Measurements from ENCODE around the gene KLF5.
"Not testable (repeated sequence)": the region's sequence is repeated elsewhere in the genome, so short reads cannot be mapped to it uniquely, and the experiment has no call there.

The KLF5 gene

DNA sequence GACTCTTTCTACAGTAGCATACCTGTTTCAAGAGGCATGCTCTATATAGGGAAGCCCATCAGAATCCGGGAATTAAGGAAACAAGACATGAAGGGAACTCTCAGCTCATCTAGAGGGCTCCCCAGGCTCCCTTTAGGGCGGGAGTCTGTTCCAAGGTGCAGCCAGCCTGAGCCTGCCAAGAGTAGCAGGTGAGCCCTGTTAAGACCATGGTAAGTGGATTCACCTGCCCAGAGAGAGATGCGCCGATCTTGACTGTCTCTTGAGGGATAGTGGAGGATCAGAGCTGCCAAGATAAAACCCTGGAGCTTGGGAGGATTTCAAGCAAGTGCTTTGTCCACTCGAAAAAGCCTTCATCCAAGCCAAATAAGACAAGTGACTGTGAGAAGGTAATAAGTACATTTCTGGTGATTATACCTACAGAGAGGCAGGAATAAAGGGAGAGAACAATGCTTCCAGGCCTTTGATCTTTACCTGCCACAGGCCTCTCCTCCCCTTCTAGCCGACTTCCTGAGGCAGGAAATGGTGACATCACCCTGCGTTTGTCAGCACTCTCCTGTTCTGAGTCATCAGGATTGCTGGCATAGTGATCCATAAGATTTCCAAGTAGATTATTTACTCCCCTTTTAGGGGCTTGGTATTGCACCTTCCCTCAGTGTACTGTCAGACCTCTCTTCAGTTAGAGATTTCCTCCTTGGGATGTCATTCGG, 31.5 kb downstream of the KLF5 start:
- no peak for DNase-seq

DNA sequence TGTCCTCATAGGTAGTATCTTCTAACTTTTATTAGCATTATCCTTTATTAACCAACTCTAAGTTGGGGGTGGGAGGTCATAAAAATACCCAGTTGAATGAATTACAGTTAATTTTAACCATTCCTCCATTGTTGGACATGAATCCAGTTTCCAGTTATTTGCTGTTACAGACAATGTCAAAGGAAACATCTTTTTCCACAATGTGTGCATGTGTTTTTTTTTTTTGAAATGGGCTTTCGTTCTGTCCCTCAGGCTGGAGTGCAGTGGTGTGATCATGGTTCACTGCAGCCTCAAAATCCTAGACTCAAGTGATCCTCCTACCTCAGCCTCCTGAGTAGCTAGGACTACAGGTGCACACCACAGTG, 32.0 kb downstream of the KLF5 start:
- no peak for DNase-seq

DNA sequence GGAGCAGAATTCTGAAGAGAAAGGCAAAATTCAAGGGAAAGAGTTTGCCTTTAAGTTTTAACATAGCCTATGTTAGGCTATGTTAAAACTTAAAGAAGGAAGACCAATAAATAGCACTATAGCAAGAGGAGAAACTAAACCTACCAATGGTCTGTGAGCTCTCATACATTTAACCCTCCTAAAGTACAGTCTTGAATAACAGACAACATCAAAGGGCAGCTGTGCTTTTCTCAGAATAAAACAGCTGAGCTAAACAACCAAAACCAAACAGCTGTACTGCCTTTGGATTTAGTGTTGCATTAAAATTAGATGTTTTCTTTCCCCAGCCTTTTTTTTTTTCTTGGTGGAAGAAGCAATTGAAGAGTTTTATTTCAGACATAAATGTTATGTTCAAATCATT, 34.0 kb downstream of the KLF5 start:
- DNase-seq = no peak

DNA sequence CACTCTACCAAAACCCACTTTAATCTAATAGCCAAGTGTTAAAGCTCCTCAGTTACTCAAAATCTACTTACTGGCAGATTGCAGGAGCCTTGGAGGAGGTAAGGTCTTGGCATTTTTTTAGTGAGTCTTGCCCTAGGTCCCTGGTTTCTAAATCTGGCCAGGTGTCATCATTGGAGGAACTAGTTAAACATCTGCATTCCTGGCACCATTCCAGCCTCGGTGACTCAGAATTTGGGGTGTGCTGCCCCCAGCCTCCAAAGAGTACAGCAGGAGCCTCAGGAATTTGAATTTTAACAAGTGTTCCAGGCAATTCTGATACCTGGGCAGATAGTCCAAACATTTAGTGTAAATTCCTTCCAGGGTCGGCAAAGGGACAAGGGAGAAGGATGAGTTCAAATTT, 37.4 kb downstream of the KLF5 start:
- DNase-seq = no peak

DNA sequence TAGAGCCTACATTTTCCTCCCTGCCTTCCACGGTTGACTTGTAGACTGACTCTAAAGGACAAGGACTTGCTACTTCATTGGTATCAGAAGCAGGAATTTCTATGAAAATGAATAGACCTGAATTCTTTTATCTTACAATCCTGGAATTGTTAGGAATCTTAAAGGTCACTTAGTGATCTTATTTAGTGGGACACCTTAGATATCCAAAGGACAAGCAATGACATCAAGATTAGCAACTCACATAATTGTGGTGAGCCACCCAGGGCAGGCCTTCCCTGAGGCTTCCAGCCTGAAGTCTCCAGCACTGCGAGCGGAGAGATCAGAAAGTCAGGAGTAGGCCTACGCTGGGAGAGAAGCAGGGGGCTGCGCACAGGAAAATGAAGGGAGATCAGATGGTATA, 37.8 kb downstream of the KLF5 start:
- DNase-seq = no peak

DNA sequence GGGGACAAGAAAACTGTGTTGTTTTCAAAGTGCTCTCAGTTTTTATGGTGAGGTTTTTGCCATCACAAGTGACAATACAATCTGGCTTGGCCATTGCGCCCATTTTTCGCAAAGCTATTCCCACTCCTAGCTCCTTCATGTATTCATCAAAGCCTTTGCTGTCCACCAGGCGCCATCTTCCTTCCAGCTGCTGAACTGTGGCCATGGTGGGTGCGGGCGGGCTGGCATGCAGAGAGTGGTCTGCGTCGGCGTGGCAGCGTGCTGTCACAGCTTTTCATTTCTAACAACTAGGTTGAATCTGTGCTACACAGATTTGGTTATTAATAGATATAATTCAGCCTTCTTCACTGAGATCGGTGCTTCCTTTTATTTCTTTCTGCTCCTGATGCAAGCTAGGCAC, 42.0 kb downstream of the KLF5 start:
- DNase-seq = not testable (repeated sequence)

DNA sequence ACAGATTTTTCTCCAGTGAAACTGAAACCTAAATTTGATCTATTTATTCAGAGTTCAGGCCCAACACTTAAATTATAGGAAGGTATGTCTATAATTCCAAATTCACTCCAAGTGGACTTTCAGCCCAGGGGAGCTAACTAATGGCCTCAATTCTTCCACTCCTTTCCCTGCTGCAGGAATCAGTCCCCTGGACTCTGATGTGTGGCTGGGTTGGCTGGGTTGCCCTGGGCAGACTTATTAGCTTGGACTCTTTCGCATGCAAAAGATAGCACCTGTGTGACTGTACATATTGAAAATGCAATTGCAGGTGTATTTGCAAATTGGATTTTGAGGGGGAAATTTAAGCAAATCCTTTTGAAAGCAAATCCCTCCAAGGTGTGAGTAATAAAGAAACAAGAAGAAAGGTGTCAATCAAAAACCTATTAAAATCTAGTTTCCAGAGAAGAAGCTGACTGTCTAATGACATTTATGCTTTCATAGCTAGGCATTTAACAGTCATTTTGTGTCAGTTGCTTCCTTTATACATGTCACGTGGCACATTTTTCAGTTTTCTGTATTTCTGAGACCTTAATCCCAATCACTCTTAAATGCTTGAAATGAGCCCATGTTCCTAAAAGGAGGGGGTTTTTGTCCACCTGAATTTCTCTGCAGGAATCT, 42.7 kb downstream of the KLF5 start:
- DNase-seq = no peak

DNA sequence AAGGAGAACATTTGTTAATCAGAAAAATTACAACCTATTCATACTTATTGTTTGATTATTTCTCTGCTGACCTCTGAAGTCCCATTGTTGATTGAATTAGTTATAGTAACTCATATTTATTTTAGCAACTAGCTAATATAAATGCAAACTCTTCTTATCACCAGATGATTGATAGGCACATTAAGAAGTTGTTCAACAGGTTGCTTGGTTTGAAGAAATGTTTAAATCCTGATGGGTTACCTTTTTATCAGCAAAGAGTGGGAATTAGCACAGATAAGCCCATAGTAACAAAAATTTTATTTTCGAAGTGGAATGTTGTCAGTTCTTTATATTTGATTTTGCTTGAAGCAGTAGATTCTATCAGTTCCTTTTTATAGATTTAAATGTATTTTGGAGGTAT, 44.4 kb downstream of the KLF5 start:
- no peak for DNase-seq

DNA sequence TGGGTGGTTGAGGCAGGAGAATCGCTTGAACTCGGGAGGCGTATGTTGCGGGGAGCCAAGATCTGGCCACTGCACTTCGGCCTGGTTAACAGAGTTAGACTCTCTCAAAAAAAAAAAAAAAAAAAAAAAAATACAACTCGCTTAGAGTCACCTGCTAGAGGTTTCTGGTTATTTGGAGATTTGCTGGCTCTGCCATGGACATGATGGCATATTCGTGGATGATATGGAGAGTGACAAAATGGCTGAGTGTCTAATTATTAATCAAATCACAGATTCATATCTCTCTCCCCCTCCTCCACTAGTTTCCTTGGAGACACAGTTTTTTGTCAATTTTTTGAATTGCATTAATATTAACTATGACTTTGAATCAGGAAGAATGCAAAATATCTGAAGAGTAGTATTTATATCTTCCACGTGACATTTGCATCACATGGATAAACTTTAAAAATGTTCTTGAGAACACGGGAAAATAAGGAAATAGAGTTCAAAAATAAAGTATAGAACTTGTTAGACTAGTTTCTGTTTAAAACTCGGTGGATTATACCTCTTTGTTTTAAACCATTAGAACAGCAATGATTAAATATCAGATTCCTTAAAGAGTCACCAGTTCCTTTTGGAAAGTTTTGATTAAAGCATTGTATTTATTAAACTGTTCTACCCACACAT, 47.8 kb downstream of the KLF5 start:
- no peak for DNase-seq

DNA sequence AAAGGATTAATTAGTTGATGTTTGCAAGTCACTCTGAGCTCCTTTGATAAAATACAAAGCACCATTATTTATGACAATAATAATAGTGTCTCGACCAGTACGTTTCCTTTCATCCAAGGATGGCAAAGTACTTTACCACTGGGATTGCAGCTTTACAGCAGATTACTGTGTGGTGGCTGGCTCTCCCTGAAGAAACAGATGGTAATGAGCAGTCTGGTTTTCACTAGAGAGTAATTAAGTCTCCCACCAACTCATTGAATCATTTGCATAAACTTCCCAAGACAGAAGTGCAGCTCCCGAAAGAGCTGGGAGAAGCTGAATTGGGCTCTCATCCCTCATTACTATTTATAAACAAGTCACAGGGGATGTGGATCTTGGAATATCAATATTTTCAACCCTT, 48.7 kb downstream of the KLF5 start:
- DNase-seq = no peak

DNA sequence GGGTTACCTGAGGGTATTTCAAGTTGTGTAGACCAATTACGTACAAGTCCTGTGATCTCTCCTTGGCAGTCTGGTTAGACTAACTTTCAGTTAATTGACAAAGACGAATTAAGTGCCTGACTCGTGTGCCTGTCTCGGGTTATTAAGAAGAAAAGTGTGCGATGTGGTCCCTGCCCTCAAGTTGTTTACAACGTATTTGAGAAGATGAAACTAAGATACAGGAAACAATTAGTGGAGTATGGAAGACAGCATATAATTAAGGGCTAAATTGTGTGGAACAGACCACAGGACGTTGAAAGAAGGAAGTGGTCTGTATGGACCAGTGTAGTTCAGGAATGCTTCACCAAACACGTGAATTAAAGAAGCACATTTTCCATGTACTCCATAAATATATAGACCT, 49.2 kb downstream of the KLF5 start:
- no peak for DNase-seq

DNA sequence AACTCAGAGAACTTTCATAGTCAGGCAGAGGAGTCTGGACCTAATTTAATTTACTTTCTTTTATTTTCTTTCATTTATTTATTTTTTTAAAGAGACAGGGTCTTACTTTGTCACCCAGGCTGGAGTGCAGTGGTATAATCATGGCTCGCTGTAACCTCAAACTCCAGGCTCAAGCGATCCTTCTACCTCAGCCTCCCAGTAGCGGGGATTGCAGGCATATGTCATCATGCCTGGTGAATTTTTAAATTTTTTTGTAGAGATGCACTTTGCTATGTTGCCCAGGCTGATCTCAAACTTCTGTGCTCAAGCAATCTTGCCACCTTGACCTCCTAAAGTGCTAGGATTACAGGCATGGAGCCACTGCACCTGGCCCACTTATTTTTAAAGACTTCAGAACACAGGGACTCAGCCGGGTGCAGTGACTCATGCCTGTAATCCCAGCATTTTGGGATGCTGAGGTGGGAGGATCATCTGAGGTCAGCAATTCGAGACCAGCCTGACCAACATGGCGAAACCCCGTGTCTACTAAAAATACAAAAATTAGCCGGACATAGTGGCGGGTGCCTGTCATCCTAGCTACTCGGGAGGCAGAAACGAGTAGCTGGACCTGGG, 50.6 kb downstream of the KLF5 start:
- DNase-seq = no peak

DNA sequence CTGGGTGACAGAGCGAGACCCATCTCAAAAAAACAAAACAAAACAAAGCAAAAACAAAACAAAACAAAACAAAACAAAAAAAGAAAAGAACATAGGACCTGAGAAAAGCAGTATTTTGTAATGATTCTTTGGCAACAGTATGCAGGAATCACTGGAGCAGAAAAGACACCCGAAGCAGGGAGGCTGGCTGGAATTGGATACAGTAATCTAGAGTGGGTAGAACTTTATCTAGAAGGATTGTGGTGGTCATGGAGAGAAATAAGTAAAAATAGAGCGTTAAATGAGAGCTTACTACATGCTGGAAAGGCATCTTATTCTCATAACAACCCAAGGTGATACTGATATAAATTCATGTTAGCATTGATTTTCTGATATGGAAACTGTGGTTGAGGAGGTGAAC, 51.2 kb downstream of the KLF5 start:
- no peak for DNase-seq

DNA sequence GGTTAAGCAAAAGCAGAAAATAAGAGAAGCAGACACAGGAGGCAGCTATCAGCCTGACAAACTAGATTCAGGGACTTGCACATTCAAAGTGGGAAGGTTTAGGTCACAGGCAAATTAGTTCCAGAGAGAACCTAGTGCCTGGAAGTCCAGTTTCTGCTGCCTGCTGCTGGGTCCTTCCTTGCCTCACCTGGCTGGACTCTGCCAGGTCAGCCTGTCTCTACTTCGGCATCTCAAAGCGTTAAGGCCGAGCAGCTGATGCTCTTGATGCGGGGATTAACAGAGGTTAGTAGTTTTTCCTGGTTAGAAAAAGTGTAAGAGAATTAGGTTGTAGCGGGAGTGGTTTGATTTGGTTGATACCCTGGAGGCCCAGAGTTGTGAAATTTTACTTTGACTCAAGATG, 52.0 kb downstream of the KLF5 start:
- no peak for DNase-seq

DNA sequence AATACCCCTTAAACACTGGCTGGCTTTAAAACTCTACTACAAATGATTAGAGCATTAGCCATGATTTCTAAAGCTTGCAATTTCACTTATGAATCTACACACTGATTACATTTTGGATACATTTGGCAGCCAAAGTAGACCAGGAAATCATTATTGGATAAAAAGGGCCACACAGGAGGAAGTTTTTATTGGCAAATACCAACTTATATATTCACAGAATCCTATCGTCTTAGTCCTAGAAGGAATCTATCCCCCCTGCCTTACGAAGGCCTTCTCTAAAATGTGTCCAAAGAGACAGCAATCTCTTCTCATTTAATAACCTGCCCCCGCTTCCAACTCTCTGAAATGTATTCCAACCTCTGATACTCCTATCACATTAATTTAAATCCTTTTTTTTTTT, 52.5 kb downstream of the KLF5 start:
- no peak for DNase-seq

DNA sequence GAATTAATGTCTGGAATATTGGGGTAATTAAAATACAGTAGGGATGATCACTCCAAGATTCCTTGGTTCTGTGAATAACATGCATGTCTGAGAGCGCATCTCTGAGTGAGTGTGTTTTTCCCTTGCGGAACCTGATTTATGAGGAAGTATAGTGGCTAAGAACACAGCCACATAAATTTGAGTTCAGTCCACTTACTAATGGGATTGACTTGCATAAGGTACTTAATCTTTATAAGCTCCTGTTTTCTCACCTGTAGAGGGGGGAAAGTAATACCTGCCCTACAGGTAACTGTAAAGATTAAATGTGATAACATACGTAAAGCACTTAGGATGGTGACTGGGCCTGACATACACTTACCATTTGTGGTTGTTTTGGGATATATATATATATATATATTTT, 60.8 kb downstream of the KLF5 start:
- DNase-seq = no peak
